RWPE2 (cell line): ENCODE results near the gene DOCK3.

Source experiments
- ATAC-seq: fragments of 200-7000 bp; cut with Tn5 transposase; 3 replicates; pipeline ENCODE4 v1.9.1; 2021; ENCODE audit warnings: low read depth
- DNase-seq: peaks from one replicate; pipeline ENCODE4 v3.0.0-alpha.2; 2020; ENCODE audit warnings: low spot score
- H3K27ac ChIP-seq: fragments of 450-650 bp; 2 replicates; pipeline ENCODE4 v1.5.1; 2017; ENCODE audit warnings: mild to moderate bottlenecking; ENCODE audit not compliant: poor library complexity, severe bottlenecking
- H3K27me3 ChIP-seq: fragments of 250-450 bp; sonication (Bioruptor Pico); 2 replicates; pipeline ENCODE4 v1.5.1; 2021; ENCODE audit warnings: mild to moderate bottlenecking, moderate library complexity; ENCODE audit not compliant: insufficient read depth, poor library complexity, severe bottlenecking
- H3K36me3 ChIP-seq: fragments of 250-450 bp; sonication (Bioruptor Pico); 2 replicates; pipeline ENCODE4 v1.5.1; 2020; ENCODE audit warnings: low read depth, mild to moderate bottlenecking, moderate library complexity
- H3K4me1 ChIP-seq: fragments of 250-450 bp; sonication (Bioruptor Pico); 2 replicates; pipeline ENCODE4 v1.5.1; 2021; ENCODE audit warnings: mild to moderate bottlenecking, moderate library complexity; ENCODE audit not compliant: insufficient read depth, poor library complexity, severe bottlenecking
- H3K4me3 ChIP-seq: fragments of 250-450 bp; sonication (Bioruptor Pico); 2 replicates; pipeline ENCODE4 v1.5.1; 2021; ENCODE audit warnings: mild to moderate bottlenecking, moderate library complexity; ENCODE audit not compliant: severe bottlenecking
- H3K9me3 ChIP-seq: fragments of 250-450 bp; sonication (Bioruptor Pico); 2 replicates; pipeline ENCODE4 v1.5.1; 2021; ENCODE audit warnings: mild to moderate bottlenecking, moderate library complexity; ENCODE audit not compliant: severe bottlenecking
- CTCF ChIP-seq: fragments of 450-650 bp; IDR thresholded peaks from one replicate; pipeline ENCODE4 v1.5.1; 2017; ENCODE audit warnings: mild to moderate bottlenecking, moderate library complexity; ENCODE audit not compliant: poor library complexity, severe bottlenecking

DOCK3 gene

GRCh38 chr3:51024765-51025632 lies 350.3 kb downstream of the DOCK3 start:
- no peak for TF ChIP-seq CTCF
- DNase-seq (no peak), ATAC-seq (no peak)
- H3K36me3 ChIP-seq, result no peaks in the 10 kb centered on the region
- no peak overlapping the region for H3K27ac ChIP-seq
- no peaks in the 10 kb centered on the region for H3K4me1 ChIP-seq
- no peaks in the 10 kb centered on the region for H3K9me3 ChIP-seq
- H3K4me3 ChIP-seq, result no peak overlapping the region
- H3K27me3 ChIP-seq, result peaks cover 4% of the 10 kb centered on the region

DNA sequence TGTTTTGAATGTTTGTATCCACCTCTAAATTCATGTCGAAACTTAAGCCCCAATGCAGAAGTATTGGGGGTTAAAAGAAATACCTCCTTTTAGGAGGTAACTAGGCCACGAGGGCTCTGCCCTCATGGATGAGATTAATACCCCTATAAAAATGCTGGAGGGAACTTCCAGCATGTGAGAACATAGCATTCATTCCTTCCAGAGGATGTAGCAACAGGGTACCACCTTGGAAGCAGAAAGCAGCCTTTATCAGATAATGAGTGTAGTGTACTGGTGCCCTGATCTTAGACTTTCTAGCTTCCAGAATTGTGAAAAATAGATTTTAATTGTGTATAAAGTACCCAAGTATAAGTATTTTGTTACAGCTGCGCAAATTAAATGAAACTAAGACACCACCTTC lies 356.9 kb downstream of the DOCK3 start:
- Histone ChIP-seq H3K27me3 (peaks cover 9% of the 10 kb centered on the region), H3K4me1 (no peaks in the 10 kb centered on the region), H3K36me3 (no peaks in the 10 kb centered on the region), H3K4me3 (no peak overlapping the region), H3K27ac (no peak overlapping the region), H3K9me3 (no peaks in the 10 kb centered on the region)
- no peak for DNase-seq
- no peak for ATAC-seq
- no peak for TF ChIP-seq CTCF

DNA sequence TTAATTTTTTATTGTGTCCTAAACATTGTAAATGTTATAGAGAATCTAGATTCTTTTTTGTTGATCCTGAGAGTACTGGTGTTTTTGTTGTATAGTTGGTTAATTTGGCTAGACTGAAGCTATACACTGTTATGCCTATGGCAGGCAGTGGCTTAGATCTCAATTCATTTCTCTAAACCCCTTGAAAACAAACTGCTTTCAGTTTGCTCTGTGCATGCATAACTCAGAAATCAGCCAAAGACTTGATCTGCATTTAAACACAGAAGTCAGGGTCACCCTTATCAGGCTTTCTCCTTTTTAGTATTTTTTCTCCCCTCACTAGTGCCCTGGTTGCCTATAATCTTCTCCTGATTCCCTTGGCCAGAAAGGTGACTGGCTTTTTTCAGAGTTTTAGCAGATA lies 360.9 kb downstream of the DOCK3 start:
- H3K27ac ChIP-seq, result no peak overlapping the region
- no peak overlapping the region for H3K4me3 ChIP-seq
- H3K9me3 ChIP-seq, result no peaks in the 10 kb centered on the region
- DNase-seq (no peak), ATAC-seq (no peak)
- H3K36me3 ChIP-seq, result no peaks in the 10 kb centered on the region
- no peak for TF ChIP-seq CTCF
- peaks cover 9% of the 10 kb centered on the region for H3K27me3 ChIP-seq
- H3K4me1 ChIP-seq, result no peaks in the 10 kb centered on the region

- Histone ChIP-seq H3K4me3 (no peak overlapping the region), H3K36me3 (no peaks in the 10 kb centered on the region), H3K27me3 (peaks cover 3% of the 10 kb centered on the region), H3K4me1 (no peaks in the 10 kb centered on the region), H3K9me3 (no peaks in the 10 kb centered on the region), H3K27ac (no peak overlapping the region)
- DNase-seq (no peak), ATAC-seq (no peak)
- TF ChIP-seq CTCF, result no peak
These were observed 370.3 kb downstream of the DOCK3 start for GRCh38 chr3:51044982-51045381.

DNA sequence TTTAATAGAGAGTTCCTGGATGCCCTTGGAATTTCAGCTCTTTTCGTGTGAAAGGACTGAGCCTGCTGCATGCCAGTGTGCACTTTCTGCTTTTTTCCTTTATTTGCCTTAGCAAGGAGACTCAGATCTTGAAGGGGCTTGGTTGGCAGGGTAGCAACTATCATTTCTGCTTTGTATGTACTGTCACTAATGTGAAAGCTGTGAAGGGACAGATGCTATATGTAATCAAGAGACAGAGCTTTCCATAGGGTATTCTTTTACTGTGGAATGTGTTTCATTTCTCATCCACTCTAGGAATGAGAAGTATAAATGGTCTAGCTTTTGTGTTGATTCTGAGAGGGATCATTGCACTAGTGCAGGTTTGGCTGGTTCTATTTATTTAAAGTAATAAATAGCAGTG lies 377.8 kb downstream of the DOCK3 start:
- Histone ChIP-seq H3K27me3 (no peaks in the 10 kb centered on the region), H3K36me3 (no peaks in the 10 kb centered on the region), H3K9me3 (no peaks in the 10 kb centered on the region), H3K4me3 (no peak overlapping the region), H3K27ac (no peak overlapping the region), H3K4me1 (no peaks in the 10 kb centered on the region)
- DNase-seq, result no peak
- no peak for TF ChIP-seq CTCF
- ATAC-seq, result no peak
